CD4-positive, alpha-beta memory T cell (primary cell): ENCODE measurements around the gene LRRN3. TPM values are rescaled to one million over a fixed set of nuclear protein-coding genes. Genes with fewer than 3 reads are reported as not detected.

ENCODE experiments used
- CTCF ChIA-PET: fragments of 350-600 bp; sonication (Branson Sonifier 250); formaldehyde crosslinking; loops from one replicate; lab custom pipeline; 2021; ENCODE audit warnings: inconsistent platforms; ENCODE audit not compliant: partially characterized antibody; lab: Charles Lee
- POLR2A ChIA-PET: fragments of 350-600 bp; sonication (Branson Sonifier 250); formaldehyde crosslinking; loops from one replicate; lab custom pipeline; 2021; ENCODE audit not compliant: partially characterized antibody; lab: Charles Lee
- DNase-seq, 5 donors: peaks; one replicate each; pipeline versions ENCODE4 v3.0.0 to v3.0.0-alpha.2; 2020 to 2022; ENCODE audit warnings: mixed read lengths in 1 of 5
- H3K27ac ChIP-seq: one replicate; pipeline ENCODE4 v1.7.0; 2013; ENCODE audit warnings: low read depth, low read length
- H3K27me3 ChIP-seq: 2 replicates; pipeline ENCODE4 v1.7.0; 2013; ENCODE audit warnings: mild to moderate bottlenecking, low read length, moderate library complexity; ENCODE audit not compliant: insufficient read depth
- H3K36me3 ChIP-seq: 2 replicates; pipeline ENCODE4 v1.7.0; 2013; ENCODE audit warnings: mild to moderate bottlenecking, low read length, moderate library complexity; ENCODE audit not compliant: insufficient read depth
- H3K4me1 ChIP-seq: 2 replicates; pipeline ENCODE4 v1.7.0; 2013; ENCODE audit warnings: mild to moderate bottlenecking, low read length, moderate library complexity; ENCODE audit not compliant: insufficient read depth
- H3K4me3 ChIP-seq, 2 donors: one replicate each; pipeline ENCODE4 v1.7.0; 2013; ENCODE audit warnings: low read length in 2 of 2, mild to moderate bottlenecking in 1 of 2
- H3K9me3 ChIP-seq, 2 donors: one replicate each; pipeline ENCODE4 v1.7.0; 2013; ENCODE audit warnings: low read length in 2 of 2, control low read depth in 1 of 2; ENCODE audit not compliant: control insufficient read depth in 1 of 2
- H3K27ac Mint-ChIP-seq, 7 donors: one replicate each; pipeline ENCODE4 v1.8.0; 2020 to 2021; ENCODE audit warnings: mixed read lengths in 7 of 7, mild to moderate bottlenecking in 6 of 7, inconsistent platforms in 3 of 7, moderate library complexity in 3 of 7
- H3K27me3 Mint-ChIP-seq, 2 donors: one replicate each; pipeline ENCODE4 v1.8.0; 2020 to 2021; ENCODE audit warnings: mixed read lengths in 2 of 2
- H3K36me3 Mint-ChIP-seq, 2 donors: one replicate each; pipeline ENCODE4 v1.8.0; 2020 to 2021; ENCODE audit warnings: mixed read lengths in 2 of 2, inconsistent platforms in 1 of 2, mild to moderate bottlenecking in 1 of 2
- H3K4me1 Mint-ChIP-seq, 4 donors: one replicate each; pipeline ENCODE4 v1.8.0; 2020 to 2021; ENCODE audit warnings: mixed read lengths in 4 of 4, mild to moderate bottlenecking in 1 of 4
- H3K4me3 Mint-ChIP-seq, 8 donors: one replicate each; pipeline ENCODE4 v1.8.0; 2020 to 2021; ENCODE audit warnings: mixed read lengths in 8 of 8, mild to moderate bottlenecking in 7 of 8, moderate library complexity in 6 of 8, inconsistent platforms in 3 of 8
- H3K9me3 Mint-ChIP-seq, 8 donors: one replicate each; pipeline ENCODE4 v1.8.0; 2020 to 2021; ENCODE audit warnings: mixed read lengths in 8 of 8, mild to moderate bottlenecking in 5 of 8, inconsistent platforms in 3 of 8, moderate library complexity in 1 of 8
- intact Hi-C: fragments of 100-400 bp; cut with micrococcal nuclease; formaldehyde crosslinking; loops from one replicate; pipeline ENCODE4 v1.15.1; 2023
- polyA plus RNA-seq, 2 donors: library from polyadenylated mRNA; unstranded; fragments of 300-500 nt; fragmentation: Illumina TruSeq; gene quantifications; one replicate each; pipeline ENCODE4 v1.2.3, GENCODE V29; 2021
- total RNA-seq, 2 experiments: library from RNA; stranded (reverse); gene quantifications; one replicate each; pipeline ENCODE4 v1.2.3, GENCODE V29; 2021

Gene LRRN3
- total and polyA plus RNA-seq, 4 experiments from 2014 or later: 10.8 to 42.7 (median 27.2) TPM

GRCh38 chr7:111083413-111083812, 7.5 kb upstream of the LRRN3 start:
- Histone ChIP-seq H3K4me1 (peaks cover 48% of the 10 kb centered on the region), H3K27me3 (no peaks in the 10 kb centered on the region), H3K36me3 (no peaks in the 10 kb centered on the region), H3K4me3 (no peak overlapping the region), H3K27ac (peak overlapping the region; percentile 13), H3K9me3 (no peaks in the 10 kb centered on the region)
- peak overlapping the region; percentile 50 to 96 (median 86) for H3K27ac Mint-ChIP-seq
- H3K4me1 Mint-ChIP-seq: peaks cover 37 to 46% (median 39%) of the 10 kb centered on the region in 4 donors
- no peaks in the 10 kb centered on the region for H3K27me3 Mint-ChIP-seq
- intact Hi-C loops: loop anchor here (2.0 kb wide), 2 partner anchors 59 to 71 kb away; no protein-coding TSS in a partner anchor
- no peaks in the 10 kb centered on the region for H3K9me3 Mint-ChIP-seq
- peak; percentile 65 to 79 (median 70) for DNase-seq
- POLR2A ChIA-PET: interaction anchor here (0.7 to 3.3 kb wide), 21 partner anchors 9 to 479 kb away, joined by 3 to 23 read pairs (median 5); partner anchors contain the start of gene IMMP2L
- CTCF ChIA-PET: interaction anchor here (0.7 to 1.5 kb wide), 7 partner anchors 9 to 54 kb away, joined by 3 to 14 read pairs (median 6); no protein-coding TSS in a partner anchor
- no peaks in the 10 kb centered on the region for H3K36me3 Mint-ChIP-seq
- H3K4me3 Mint-ChIP-seq: peak overlapping the region in 7 of 8 donors; percentile 7 to 82 (median 54)

- no peak overlapping the region for H3K27ac ChIP-seq
- H3K4me1 ChIP-seq: peaks cover 48% of the 10 kb centered on the region
- H3K27ac Mint-ChIP-seq: no peak overlapping the region
- no peaks in the 10 kb centered on the region for H3K36me3 ChIP-seq
- intact Hi-C loops: no loop called here
- H3K9me3 ChIP-seq: no peaks in the 10 kb centered on the region
- H3K36me3 Mint-ChIP-seq: no peaks in the 10 kb centered on the region
- no peaks in the 10 kb centered on the region for H3K27me3 ChIP-seq
- no peak overlapping the region for H3K4me3 ChIP-seq
- no peak for DNase-seq
- no peak overlapping the region for H3K4me3 Mint-ChIP-seq
- ChIA-PET CTCF (interaction anchor here (0.8 to 3.4 kb wide), 3 partner anchors 10 to 108 kb away, joined by 3 to 15 read pairs (median 3); no protein-coding TSS in a partner anchor), POLR2A (interaction anchor here (2.6 kb wide), 1 partner anchor 8 kb away, joined by 23 read pairs; no protein-coding TSS in a partner anchor)
- no peaks in the 10 kb centered on the region for H3K27me3 Mint-ChIP-seq
- H3K9me3 Mint-ChIP-seq: no peaks in the 10 kb centered on the region
- H3K4me1 Mint-ChIP-seq: peaks cover 37 to 46% (median 40%) of the 10 kb centered on the region in 4 donors
Measured at GRCh38 chr7:111085356-111085755, 5.6 kb upstream of the LRRN3 start.

- Histone ChIP-seq H3K36me3 (no peaks in the 10 kb centered on the region), H3K4me1 (peaks cover 41% of the 10 kb centered on the region), H3K9me3 (no peaks in the 10 kb centered on the region), H3K27ac (no peak overlapping the region), H3K27me3 (no peaks in the 10 kb centered on the region), H3K4me3 (no peak overlapping the region)
- intact Hi-C loops: no loop called here
- ChIA-PET CTCF (interaction anchor here (1.4 to 3.4 kb wide), 2 partner anchors 12 to 58 kb away, joined by 3 to 15 read pairs; no protein-coding TSS in a partner anchor), POLR2A (interaction anchor here (0.6 to 1.1 kb wide), 2 partner anchors 40 to 72 kb away, joined by 3 read pairs; no protein-coding TSS in a partner anchor)
- no peak for DNase-seq
- H3K27ac Mint-ChIP-seq: peak overlapping the region in 1 of 7 donors; percentile 4
- no peaks in the 10 kb centered on the region for H3K27me3 Mint-ChIP-seq
- H3K4me1 Mint-ChIP-seq: peaks cover 34 to 38% (median 36%) of the 10 kb centered on the region in 4 donors
- H3K9me3 Mint-ChIP-seq: no peaks in the 10 kb centered on the region
- H3K4me3 Mint-ChIP-seq: no peak overlapping the region
- H3K36me3 Mint-ChIP-seq: no peaks in the 10 kb centered on the region
Measured at GRCh38 chr7:111086532-111086931, 4.4 kb upstream of the LRRN3 start.

- Histone ChIP-seq H3K4me1 (peaks cover 23% of the 10 kb centered on the region), H3K4me3 (no peak overlapping the region), H3K36me3 (no peaks in the 10 kb centered on the region), H3K9me3 (no peaks in the 10 kb centered on the region), H3K27me3 (no peaks in the 10 kb centered on the region), H3K27ac (no peak overlapping the region)
- H3K27ac Mint-ChIP-seq: peak overlapping the region in 1 of 7 donors; percentile 14
- no peaks in the 10 kb centered on the region for H3K36me3 Mint-ChIP-seq
- DNase-seq: no peak
- ChIA-PET POLR2A (no interaction called here), CTCF (no interaction called here)
- no peaks in the 10 kb centered on the region for H3K9me3 Mint-ChIP-seq
- intact Hi-C loops: no loop called here
- no peak overlapping the region for H3K4me3 Mint-ChIP-seq
- no peaks in the 10 kb centered on the region for H3K27me3 Mint-ChIP-seq
- H3K4me1 Mint-ChIP-seq: peaks cover 18 to 27% (median 24%) of the 10 kb centered on the region in 4 donors
Measured at GRCh38 chr7:111088328-111088727, 2.6 kb upstream of the LRRN3 start.

- intact Hi-C loops: loop anchor here (1.0 to 5.0 kb wide), 2 partner anchors 396 to 472 kb away; partner anchors contain the start of gene IMMP2L
- DNase-seq: peak in 4 of 5 donors; percentile 22 to 42 (median 32)
- Mint-ChIP-seq H3K36me3 (no peaks in the 10 kb centered on the region), H3K27me3 (no peaks in the 10 kb centered on the region), H3K9me3 (no peaks in the 10 kb centered on the region), H3K4me3 (peak overlapping the region in 1 of 8 donors; percentile 22), H3K27ac (no peak overlapping the region), H3K4me1 (peaks cover 5 to 17% (median 9%) of the 10 kb centered on the region in 4 donors)
- no peaks in the 10 kb centered on the region for H3K9me3 ChIP-seq
- no peak overlapping the region for H3K27ac ChIP-seq
- ChIA-PET POLR2A (no interaction called here), CTCF (interaction anchor here (0.7 to 1.2 kb wide), 4 partner anchors 13 to 629 kb away, joined by 3 to 5 read pairs (median 4); no protein-coding TSS in a partner anchor)
- H3K27me3 ChIP-seq: no peaks in the 10 kb centered on the region
- no peak overlapping the region for H3K4me3 ChIP-seq
- no peaks in the 10 kb centered on the region for H3K36me3 ChIP-seq
- peaks cover 7% of the 10 kb centered on the region for H3K4me1 ChIP-seq
Measured at GRCh38 chr7:111089822-111090426, 1.0 kb upstream of the LRRN3 start.

DNA sequence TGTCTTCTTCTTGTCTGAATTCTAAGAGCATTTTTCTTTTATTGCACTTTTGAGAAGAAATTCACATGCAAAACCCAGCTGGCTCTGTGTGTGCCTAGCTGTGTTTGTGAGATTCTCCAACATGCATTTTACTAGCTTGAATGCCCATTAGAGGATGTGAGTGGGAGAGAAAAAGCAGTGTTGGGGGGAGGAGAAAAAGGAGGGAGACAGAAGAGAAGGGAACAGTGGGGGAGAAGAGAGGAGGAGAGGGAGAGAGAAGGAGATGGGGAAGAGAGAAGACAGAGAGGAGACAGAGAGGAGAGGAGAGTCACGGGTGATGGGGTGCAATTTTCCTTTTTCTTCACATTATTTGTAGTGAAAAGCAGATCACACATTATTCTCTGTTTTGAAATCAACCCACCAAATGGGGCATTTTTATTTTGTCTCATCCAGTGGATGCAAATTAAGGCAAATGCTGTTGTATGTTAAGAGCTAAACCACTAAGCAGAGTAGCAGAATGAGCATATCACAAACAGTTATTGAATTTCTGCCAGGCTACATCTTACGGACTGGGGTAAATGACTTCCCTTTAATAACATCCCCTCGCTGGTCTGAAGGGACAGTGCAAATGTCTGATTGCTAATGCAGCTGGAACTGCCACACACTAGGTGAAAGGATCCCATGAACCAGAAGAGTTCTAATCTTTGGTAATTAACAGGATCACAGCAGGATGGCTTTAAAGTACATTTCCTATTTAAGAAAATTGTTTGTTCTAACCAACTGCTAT, 849 bp downstream of the LRRN3 start:
- POLR2A ChIA-PET: interaction anchor here (0.6 to 4.6 kb wide), 3 partner anchors 8 to 471 kb away, joined by 3 to 23 read pairs (median 4); partner anchors contain the start of gene IMMP2L
- Histone ChIP-seq H3K9me3 (no peaks in the 10 kb centered on the region), H3K27ac (peak overlapping the region; percentile 13), H3K4me1 (peaks cover 11% of the 10 kb centered on the region), H3K36me3 (no peaks in the 10 kb centered on the region), H3K27me3 (no peaks in the 10 kb centered on the region), H3K4me3 (peak overlapping the region in 1 of 2 donors; percentile 8)
- Mint-ChIP-seq H3K27me3 (no peaks in the 10 kb centered on the region), H3K4me1 (peaks cover 4 to 11% (median 6%) of the 10 kb centered on the region in 4 donors), H3K4me3 (peak overlapping the region; percentile 70 to 88 (median 82)), H3K9me3 (no peaks in the 10 kb centered on the region), H3K36me3 (no peaks in the 10 kb centered on the region), H3K27ac (peak overlapping the region in 6 of 7 donors; percentile 13 to 60 (median 43))
- CTCF ChIA-PET: interaction anchor here (0.9 to 2.2 kb wide), 6 partner anchors 8 to 645 kb away, joined by 3 to 14 read pairs (median 3); no protein-coding TSS in a partner anchor
- intact Hi-C loops: loop anchor here (5.0 kb wide), 1 partner anchor 471 kb away; the partner anchor contains the start of gene IMMP2L
- no peak for DNase-seq
